Stimulated activated CD8-positive, alpha-beta memory T cell treated with anti-CD3 and anti-CD28 coated beads, Interleukin-12 subunit alpha, Interleukin-12 subunit beta, amount 100 ng/mL, for 4 hours (primary cell): Measurements from ENCODE around the gene ZCCHC2.

Source experiments
- DNase-seq: peaks from one replicate; pipeline ENCODE4 v3.0.0-alpha.2; 2020; ENCODE audit warnings: low read depth

Gene ZCCHC2

GRCh38 chr18:62538881-62539280 lies 16.1 kb downstream of the ZCCHC2 start:
- DNase-seq = no peak

- DNase-seq = no peak
These were observed 16.7 kb downstream of the ZCCHC2 start for GRCh38 chr18:62539284-62540165.

GRCh38 chr18:62543021-62543420 lies 20.2 kb downstream of the ZCCHC2 start:
- no peak for DNase-seq

- no peak for DNase-seq
These were observed 22.3 kb downstream of the ZCCHC2 start for GRCh38 chr18:62545098-62545497.

- no peak for DNase-seq
These were observed 26.9 kb downstream of the ZCCHC2 start for GRCh38 chr18:62549755-62550154.

- no peak for DNase-seq
These were observed 27.9 kb downstream of the ZCCHC2 start for GRCh38 chr18:62550746-62551145.

- DNase-seq = no peak
These were observed 29.2 kb downstream of the ZCCHC2 start for GRCh38 chr18:62551972-62552513.

- DNase-seq = no peak
These were observed 31.4 kb downstream of the ZCCHC2 start for GRCh38 chr18:62554061-62554815.

- no peak for DNase-seq
These were observed 32.3 kb downstream of the ZCCHC2 start for GRCh38 chr18:62555135-62555534.

GRCh38 chr18:62556397-62556796 lies 33.6 kb downstream of the ZCCHC2 start:
- no peak for DNase-seq

GRCh38 chr18:62558015-62558663 lies 35.3 kb downstream of the ZCCHC2 start:
- no peak for DNase-seq

- DNase-seq = no peak
These were observed 41.2 kb downstream of the ZCCHC2 start for GRCh38 chr18:62564044-62564443.

- no peak for DNase-seq
These were observed 43.4 kb downstream of the ZCCHC2 start for GRCh38 chr18:62566199-62566598.

GRCh38 chr18:62566818-62567217 lies 44.0 kb downstream of the ZCCHC2 start:
- DNase-seq = no peak

GRCh38 chr18:62569081-62569655 lies 46.3 kb downstream of the ZCCHC2 start:
- DNase-seq = no peak

- no peak for DNase-seq
These were observed 48.2 kb downstream of the ZCCHC2 start for GRCh38 chr18:62571037-62571436.

GRCh38 chr18:62571648-62572047 lies 48.8 kb downstream of the ZCCHC2 start:
- DNase-seq = no peak

- DNase-seq = no peak
These were observed 49.6 kb downstream of the ZCCHC2 start for GRCh38 chr18:62572456-62572855.

GRCh38 chr18:62574776-62575175 lies 52.0 kb downstream of the ZCCHC2 start:
- DNase-seq = no peak

GRCh38 chr18:62576271-62576670 lies 53.4 kb downstream of the ZCCHC2 start:
- DNase-seq = no peak

GRCh38 chr18:62576845-62577512 lies 54.2 kb downstream of the ZCCHC2 start:
- no peak for DNase-seq

GRCh38 chr18:62577765-62578164 lies 54.9 kb downstream of the ZCCHC2 start:
- DNase-seq = no peak
